Thyroid gland (tissue), 4 donors: ENCODE data around the gene IMP3.

Source experiments
- POLR2A ChIP-seq, 2 donors: fragments of 450-650 bp; IDR thresholded peaks; one replicate each; pipeline ENCODE4 v1.6.1; 2017; ENCODE audit warnings: antibody characterized with exemption in 2 of 2, mild to moderate bottlenecking in 2 of 2, moderate library complexity in 1 of 2
- TF ChIP-seq, protein P1 (sequence below), 6 experiments: fragments of 200-600 bp in 3 of 6; fragments of 450-650 bp in 3 of 6; sonication (generic) in 3 of 6; IDR thresholded peaks; one replicate each; pipeline ENCODE4 v1.5.1; 2016 to 2019; ENCODE audit warnings: antibody characterized with exemption in 6 of 6, mild to moderate bottlenecking in 2 of 6, inconsistent platforms in 1 of 6, moderate library complexity in 1 of 6

DNA sequence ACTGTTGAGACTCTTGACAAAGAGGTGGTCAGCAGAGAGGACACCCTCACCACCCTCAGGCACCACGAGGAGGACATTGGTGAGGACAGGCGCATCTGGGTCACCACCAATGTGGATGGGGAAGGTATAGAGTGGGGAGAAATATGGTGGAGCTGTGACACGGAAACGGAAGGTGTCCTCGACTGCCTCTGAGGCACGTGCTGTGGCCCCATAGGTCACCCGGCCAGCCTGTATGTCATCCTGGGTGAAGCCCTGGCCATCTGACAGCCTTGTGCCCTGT, 48.2 kb upstream of the IMP3 start:
- TF ChIP-seq, protein P1, sequence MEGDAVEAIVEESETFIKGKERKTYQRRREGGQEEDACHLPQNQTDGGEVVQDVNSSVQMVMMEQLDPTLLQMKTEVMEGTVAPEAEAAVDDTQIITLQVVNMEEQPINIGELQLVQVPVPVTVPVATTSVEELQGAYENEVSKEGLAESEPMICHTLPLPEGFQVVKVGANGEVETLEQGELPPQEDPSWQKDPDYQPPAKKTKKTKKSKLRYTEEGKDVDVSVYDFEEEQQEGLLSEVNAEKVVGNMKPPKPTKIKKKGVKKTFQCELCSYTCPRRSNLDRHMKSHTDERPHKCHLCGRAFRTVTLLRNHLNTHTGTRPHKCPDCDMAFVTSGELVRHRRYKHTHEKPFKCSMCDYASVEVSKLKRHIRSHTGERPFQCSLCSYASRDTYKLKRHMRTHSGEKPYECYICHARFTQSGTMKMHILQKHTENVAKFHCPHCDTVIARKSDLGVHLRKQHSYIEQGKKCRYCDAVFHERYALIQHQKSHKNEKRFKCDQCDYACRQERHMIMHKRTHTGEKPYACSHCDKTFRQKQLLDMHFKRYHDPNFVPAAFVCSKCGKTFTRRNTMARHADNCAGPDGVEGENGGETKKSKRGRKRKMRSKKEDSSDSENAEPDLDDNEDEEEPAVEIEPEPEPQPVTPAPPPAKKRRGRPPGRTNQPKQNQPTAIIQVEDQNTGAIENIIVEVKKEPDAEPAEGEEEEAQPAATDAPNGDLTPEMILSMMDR (IDR thresholded peaks at IDR 0.05), result no peak
- TF ChIP-seq POLR2A (IDR thresholded peaks at IDR 0.05), result no peak
